Gastrocnemius medialis (tissue), 4 donors: Measurements from ENCODE around the gene LIPE.

Experiments
- CTCF ChIP-seq, 5 experiments: fragments of 450-650 bp in 3 of 5; fragments of 200-600 bp in 2 of 5; sonication (generic) in 2 of 5; IDR thresholded peaks in 4 of 5; conservative IDR thresholded peaks in 1 of 5; 1 replicate in 4 of 5; 2 replicates in 1 of 5; pipeline ENCODE4 v1.5.1; 2016 to 2019; ENCODE audit warnings: antibody characterized with exemption in 5 of 5, mild to moderate bottlenecking in 3 of 5, moderate library complexity in 3 of 5
- POLR2A ChIP-seq, 2 donors: fragments of 450-650 bp; IDR thresholded peaks; one replicate each; pipeline ENCODE4 v1.6.1; 2017; ENCODE audit warnings: antibody characterized with exemption in 2 of 2, mild to moderate bottlenecking in 2 of 2, moderate library complexity in 2 of 2

- no peak for TF ChIP-seq POLR2A (IDR thresholded peaks at IDR 0.05)
- TF ChIP-seq CTCF (IDR thresholded peaks at IDR 0.05 in 4 of 5, conservative IDR thresholded peaks at IDR 0.05 in 1 of 5), result no peak
These were observed 60.5 kb downstream of the LIPE start for GRCh38 chr19:42366673-42367072.
